Brain pericyte (primary cell): ENCODE measurements around the gene LRRC2.
"Not testable (repeated sequence)": the region's sequence is repeated elsewhere in the genome, so short reads cannot be mapped to it uniquely, and the experiment has no call there.

Experiments
- DNase-seq: peaks from one replicate; pipeline ENCODE4 v3.0.0-alpha.2; 2012; ENCODE audit warnings: low read depth, low spot score

The LRRC2 gene

DNA sequence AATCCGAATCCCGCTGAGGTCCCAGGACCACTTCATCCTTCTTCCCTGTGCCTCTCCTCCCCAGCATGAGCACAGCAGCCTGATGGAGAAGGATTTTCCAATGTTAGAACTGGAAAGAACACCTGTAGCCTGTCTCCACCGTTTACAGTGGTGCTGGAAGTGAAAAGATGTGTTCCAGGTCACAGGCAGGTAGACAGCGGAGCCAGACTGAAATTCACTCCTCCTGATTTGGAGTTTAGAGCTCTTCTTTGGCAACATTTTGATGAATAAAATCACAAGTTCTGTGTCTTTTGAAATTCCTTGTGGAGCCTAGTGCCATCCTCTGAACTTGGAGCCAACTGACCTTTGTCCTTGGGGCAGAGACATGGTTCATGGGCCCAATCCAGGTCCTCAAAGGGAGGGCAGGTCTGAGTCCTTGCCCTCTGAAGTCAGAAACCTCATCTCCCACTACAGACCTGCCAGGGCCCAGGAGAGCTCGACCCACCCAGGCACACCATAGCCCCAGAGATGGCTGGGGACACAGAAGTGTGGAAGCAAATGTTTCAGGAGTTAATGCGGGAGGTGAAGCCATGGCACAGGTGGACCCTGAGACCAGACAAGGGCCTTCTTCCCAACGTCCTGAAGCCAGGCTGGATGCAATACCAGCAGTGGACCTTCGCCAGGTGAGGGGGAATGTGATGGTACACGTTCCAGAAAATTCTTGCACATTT is 68.4 kb downstream of the LRRC2 start, which contains the start of gene RTP3:
RTP3 (plus strand) TSS at position 421 of the 710 bp plus-strand sequence; CDS start at position 508, 87 bp downstream.
- DNase-seq, result no peak

DNA sequence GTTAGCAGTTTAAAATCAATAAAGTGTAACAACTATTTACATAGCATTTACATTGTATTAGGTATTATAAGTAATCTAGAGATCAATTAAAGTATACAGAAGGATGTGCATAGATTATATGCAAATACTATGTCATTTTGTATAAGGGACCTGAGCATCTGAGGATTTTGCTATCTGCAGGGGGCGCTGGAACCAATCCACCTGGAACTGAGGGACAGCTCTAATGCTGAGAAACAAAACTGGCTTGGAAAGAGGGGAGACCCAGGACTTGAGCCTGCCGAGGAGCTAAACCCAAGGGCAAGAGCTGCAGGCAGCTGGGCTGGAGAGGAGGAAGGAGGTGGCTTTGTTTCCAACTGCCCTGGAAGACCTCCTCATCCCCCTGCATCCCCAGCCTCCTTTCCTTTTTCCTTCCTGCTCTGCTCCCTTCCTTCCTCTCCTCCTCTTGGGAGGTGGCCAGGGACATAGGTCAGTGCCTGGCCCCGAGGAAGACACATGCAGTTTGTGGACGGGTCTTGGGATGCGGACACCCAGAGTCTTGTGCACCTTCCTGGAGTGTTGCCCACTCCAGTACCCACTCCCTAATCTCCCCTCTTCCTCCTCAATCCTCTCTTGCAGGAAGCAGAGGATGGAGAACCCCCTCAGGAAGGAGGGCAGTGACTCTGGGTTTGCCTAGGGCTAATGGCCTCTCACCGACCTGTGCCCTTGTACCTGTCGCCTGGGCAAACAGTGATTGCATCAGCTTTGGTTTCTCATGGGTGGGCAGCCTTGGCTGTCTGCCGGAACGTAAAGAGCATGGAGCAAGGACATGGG is 69.2 kb downstream of the LRRC2 start:
- no peak for DNase-seq

DNA sequence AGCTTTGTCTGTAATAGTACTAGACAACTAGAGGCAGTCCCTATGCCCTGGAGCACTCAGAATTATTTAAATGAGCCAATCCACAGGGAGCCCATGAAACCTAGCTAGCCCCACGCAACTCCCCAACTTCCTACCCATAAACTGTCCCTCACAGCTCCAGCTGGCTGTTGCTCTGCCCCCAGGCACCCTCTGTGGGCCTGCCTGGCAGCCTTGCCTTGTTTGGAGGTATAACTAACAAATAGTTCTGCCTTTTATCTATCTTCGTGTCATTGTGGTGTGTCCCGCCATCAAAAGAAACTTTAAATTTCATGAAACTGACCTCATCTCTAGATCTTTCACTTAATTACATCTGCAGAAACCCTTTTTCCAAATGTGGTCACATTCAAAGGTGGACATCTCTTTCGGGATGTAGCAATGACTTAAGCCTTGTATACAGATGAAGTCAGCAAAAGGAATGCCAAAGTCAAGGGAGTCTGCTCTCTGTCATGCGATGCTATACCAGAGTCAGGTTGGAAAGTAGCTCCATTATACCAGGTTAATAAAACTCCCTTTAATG is 70.1 kb downstream of the LRRC2 start:
- DNase-seq, result no peak

GRCh38 chr3:46494491-46494890 is 71.6 kb downstream of the LRRC2 start:
- DNase-seq, result not testable (repeated sequence)

DNA sequence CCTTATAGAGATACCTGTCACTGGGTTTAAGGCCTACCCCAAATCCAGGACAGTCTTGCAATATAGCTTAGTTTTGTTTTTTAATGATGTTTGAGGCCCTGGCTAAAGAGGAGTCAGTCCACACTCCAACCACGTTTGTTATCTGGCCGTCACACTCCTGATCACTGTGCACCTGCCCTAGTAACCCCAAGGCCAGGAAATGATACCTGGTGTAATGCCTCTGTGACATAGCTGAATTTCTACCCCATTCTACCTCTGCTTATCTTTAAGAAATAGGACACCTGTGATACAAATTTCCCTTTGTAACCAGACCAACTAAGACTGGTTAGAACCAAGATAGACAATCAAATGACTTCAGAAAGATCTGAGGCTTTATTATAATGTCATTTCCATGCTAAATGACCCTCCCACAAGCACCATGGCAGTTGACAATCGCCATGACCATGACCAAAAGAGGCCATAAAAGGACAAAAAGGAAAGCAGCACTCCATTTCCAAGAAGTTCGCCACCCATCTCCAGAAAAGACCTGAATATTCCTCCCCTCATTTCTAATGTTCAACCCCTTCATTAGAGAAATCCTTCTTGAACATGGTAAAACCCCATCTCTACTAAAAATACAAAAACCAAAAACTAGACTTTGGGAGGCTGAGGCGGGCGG is 73.1 kb downstream of the LRRC2 start:
- no peak for DNase-seq

DNA sequence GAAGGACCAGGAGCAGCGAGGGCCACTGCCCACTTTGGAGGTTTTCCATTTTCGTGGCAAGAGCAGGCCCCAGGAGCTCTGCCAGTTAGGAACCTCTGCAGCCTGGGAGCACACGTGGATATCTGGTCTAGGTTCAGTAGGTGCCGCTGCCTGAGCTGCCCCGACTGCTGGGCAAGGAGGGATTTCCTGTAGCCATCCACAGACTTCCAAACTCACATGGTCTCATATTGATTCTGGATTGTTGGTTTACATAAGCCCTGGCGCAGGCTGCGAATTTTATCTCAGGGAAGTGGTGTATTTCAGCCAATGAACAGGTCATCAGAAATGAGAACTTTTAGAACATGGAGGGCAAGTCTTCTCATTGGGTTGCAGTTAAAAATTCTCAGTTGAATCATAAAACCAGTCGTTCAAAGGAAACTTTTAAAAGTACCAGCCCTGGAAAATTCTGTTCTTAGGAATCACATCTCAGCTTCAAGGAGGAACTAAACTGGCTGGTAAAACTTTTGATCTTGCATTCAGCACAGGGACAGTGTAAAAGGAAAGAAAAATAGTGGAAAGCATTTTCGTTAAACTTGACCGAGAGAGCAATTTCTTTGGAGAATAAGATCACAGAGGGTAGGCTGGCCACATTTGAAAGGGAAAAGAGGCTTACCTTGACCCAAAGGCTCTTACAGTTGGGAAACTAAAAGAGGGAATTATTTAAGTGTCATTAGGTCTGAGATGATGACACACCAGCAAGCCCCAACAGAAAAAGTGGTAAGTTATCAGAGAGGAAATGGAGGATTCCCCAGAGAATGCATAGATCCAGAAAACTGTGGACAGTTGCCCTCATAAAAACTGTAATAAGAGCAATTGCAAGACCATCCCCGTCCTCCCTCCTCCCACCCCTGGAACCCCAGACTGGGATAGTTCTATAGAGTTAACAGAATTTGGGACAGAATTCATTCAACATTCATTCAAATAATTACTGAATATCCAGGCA is 74.7 kb downstream of the LRRC2 start:
- DNase-seq, result no peak

DNA sequence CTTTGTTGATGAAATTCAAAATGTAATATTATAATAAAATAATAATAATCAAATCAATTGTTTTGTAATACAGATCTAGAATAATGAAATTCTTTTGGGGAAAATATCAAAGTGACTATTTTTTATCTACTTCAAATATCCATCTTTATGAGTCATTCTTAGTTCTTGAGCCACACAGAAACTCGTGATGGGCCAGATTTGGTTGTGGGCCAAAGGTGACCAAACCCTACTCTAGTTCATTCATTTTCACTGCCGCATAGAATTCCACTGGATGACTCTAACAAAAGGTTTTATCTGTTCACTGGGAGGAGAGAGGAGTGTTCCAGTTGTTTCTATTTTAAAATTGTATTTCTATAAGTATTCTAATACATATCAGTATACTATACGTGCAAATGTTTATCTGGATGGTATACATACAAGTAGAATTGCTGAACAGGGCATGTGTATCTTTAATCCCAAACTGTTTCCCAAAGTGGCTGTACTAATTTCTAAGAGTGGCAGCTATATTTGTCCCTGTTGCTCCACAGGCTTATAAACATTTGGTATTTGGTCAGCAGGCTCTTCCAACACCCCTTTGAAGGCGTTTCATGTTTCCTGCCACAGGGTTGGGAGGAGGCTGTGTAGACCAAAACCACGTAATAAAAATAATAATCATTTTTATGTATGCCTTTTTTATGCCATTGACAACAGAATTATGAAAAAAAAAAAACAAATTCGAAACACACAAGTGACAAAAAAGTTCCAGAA is 75.6 kb downstream of the LRRC2 start:
- no peak for DNase-seq

DNA sequence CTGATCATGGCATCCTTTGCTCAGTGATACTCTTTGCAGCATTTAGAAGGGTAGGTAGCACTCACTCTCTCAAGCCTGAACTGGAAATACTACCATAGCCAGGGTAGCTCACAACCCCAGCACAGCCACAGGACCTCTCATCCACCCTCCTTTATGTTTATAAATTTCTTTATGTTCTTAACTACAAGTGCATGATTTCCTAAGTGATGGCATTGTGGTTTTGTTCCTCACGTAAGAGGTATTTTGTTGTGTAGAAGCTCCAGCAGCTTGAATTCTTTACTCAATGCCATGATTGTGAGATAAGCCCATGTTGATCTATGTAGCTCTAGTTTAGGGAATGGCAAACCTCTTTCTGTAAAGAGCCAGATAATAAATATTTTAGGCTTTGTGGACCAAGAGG is 76.2 kb downstream of the LRRC2 start:
- no peak for DNase-seq

- no peak for DNase-seq
Measured at GRCh38 chr3:46489381-46489780, 76.7 kb downstream of the LRRC2 start.

DNA sequence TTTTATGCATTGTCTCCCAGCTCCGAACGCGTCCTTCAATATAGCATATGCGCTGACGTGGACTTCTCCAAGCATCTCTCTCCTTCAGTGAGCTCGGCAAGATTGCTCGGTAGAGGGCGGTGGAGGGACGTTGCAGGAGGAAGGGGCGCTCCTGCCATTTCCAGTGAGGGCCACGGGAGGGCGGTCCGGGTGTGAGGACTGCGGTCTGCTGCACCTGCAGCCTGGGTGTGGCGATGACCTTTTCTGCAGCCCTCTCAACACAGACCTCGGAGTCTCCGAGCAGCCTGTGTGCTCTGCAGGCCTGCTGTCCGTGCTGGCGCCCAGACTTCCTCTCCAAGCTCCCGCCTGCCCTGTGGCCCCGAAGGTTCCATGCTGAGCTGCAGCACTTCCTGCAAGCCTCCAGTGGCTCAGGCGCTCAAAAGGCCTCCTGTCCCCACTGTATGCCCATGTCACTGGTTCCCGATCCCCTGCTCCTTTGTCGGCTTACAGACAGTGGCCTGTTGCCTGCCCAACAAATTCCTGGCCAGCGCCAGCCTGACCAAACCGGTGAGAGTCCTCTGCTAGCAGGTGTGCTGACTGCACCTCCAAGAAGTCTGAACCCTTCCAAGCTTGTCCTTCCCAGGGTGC is 77.3 kb downstream of the LRRC2 start:
- peak; percentile 62 for DNase-seq

GRCh38 chr3:46485779-46486175 is 80.3 kb downstream of the LRRC2 start:
- DNase-seq, result no peak

GRCh38 chr3:46484911-46485778 is 81.0 kb downstream of the LRRC2 start:
- DNase-seq, result no peak

DNA sequence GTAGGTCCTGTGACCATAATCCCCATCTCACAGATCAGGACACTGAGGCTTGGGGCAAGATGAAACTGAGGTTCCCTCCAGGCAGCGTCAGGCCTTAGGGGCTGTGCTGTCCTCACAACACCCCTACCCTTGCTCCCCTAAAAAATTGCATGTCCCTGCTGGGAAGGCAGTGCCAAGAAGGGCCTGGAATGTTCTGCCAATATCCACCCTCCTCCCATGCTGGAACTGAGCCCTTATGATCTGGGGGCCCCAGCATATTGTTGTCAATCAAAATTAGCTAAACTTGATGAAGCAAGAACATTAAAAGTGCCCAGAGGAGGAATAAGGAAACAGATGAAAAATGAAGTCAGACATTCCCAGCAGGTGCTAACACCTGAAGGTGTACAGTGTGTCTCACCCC is 81.7 kb downstream of the LRRC2 start:
- no peak for DNase-seq

DNA sequence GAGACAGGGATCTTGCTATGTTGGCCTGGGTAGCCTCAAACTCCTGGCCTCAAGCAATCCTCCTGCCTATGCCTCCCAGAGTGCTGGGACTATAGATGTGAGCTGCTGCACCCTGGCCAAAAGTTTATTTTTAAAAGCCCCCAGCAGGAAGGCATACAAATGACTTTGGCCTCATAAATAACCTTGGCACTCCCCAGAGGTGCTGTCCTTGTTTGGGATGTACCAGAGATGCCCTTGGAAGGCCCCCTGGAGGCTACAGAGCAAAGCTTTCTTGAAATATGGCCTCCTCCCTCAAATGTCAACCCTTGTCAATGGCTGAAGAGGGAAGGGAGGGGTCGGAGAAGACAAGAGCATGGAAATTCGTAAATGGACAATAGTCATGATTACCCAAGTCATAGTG is 82.3 kb downstream of the LRRC2 start:
- no peak for DNase-seq

DNA sequence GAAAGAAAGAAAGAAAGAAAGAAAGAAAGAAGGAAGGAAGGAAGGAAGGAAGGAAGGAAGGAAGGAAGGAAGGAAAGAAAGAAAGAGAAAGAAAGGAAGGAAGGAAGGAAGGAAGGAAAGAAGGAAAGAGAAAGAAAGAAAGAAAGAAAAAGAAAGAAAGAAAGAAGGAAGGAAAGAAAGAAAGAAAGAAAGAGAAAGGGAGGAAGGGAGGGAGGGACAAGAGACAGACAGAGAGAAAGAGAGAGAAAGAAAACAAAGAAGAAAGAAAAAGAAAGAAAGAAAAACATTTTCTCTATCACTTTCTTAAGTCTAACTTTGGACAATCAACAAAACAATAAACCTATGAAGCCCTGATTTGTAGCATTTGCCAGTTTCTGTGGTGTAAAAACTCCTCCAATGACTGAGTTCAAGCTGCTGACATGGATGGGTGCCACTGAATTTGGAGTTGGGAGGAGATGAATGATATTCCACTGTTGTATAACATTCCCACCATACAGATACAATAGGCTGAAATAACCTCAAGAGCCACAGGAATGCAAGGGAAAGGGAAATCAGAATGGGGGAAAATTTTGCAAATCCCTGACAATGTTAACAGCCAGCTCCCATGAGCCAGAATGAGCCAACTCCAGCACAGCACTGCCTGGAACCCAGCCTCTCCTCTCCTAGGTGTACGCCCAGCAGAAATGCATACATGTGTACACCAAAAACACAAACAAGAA is 83.3 kb downstream of the LRRC2 start:
- no peak for DNase-seq

DNA sequence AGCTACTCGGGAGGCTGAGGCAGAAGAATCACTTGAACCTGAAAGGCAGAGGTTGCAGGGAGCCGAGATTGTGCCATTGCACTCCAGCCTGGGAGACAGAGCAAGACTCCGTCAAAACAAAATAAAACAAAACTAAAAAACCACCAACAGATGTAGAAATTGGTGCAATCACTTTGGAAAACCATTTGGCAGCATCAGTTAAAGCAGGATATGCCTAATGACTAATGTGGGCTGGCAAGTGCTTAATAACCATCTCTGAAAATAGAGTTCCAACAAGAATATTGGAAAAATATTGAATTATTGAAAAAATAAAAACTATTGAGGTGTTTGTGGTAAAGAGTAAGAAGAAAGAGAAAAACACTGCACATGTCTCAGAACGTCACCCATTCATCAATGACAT is 84.5 kb downstream of the LRRC2 start:
- no peak for DNase-seq

DNA sequence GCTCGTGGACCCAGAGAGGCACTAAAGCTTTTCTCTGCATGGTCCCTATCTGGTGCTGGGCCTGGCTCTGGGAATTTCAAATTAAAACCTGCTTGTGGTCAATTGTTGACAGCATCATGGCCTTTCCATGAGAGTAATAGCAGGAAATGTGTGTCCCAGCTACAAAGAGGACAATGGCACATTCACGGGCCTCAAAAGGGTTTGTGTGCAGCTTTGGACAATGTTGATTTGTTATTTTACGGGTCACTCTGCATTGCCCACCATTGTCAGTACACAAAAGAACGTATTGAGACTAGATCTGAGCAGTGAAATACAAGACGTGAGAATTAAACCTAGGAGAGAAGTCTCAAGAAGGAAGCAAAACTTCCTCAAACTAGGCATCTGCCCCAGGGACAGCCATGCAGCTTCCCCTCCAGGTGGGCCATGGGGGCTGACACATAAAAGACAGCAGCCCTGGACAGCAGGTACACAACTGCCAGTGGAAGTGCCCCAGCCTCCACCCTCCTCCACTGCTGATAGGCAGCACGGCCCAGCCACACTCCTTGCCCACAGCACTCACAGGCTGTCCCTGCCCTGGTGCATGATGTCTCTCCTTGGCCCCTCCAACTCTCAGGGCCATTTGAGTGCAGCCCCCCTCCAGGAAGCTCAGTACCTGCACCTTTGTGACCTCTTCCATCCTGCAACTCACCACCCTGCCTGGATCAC is 85.5 kb downstream of the LRRC2 start:
- no peak for DNase-seq

- no peak for DNase-seq
Measured at GRCh38 chr3:46479696-46480095, 86.4 kb downstream of the LRRC2 start.
